HL-60 (cell line): Measurements from ENCODE around the gene CD19.

Experiments used
- DNase-seq, 2 experiments: peaks; one replicate each; pipeline ENCODE4 v3.0.0-alpha.2; 2010 to 2020; ENCODE audit warnings: low read depth in 1 of 2, low spot score in 1 of 2
- H3K27ac ChIP-seq: fragments of 250-450 bp; sonication (Bioruptor Pico); replicated peaks from 2 replicates; pipeline ENCODE4 v1.5.1; 2020; ENCODE audit warnings: mild to moderate bottlenecking, moderate library complexity
- H3K27me3 ChIP-seq: fragments of 250-450 bp; sonication (Bioruptor Pico); 2 replicates; pipeline ENCODE4 v1.5.1; 2021; ENCODE audit warnings: mild to moderate bottlenecking, moderate library complexity; ENCODE audit not compliant: insufficient read depth, poor library complexity, severe bottlenecking
- H3K4me3 ChIP-seq: replicated peaks from 2 replicates; pipeline ENCODE4 v1.5.1; 2011; ENCODE audit warnings: mild to moderate bottlenecking, control low read depth, low read length; ENCODE audit not compliant: insufficient read depth
- CTCF ChIP-seq: IDR thresholded peaks from one replicate; pipeline ENCODE4 v1.5.1; 2011; ENCODE audit warnings: low read length, control low read depth, inconsistent platforms; ENCODE audit not compliant: insufficient read depth
- GABPA ChIP-seq: IDR thresholded peaks from 2 replicates; pipeline ENCODE4 v1.6.1; 2012; ENCODE audit warnings: low read depth
- POLR2AphosphoS5 ChIP-seq: IDR thresholded peaks from 2 replicates; pipeline ENCODE4 v1.6.1; 2012; ENCODE audit warnings: low read depth
- SPI1 ChIP-seq: IDR thresholded peaks from 2 replicates; pipeline ENCODE4 v1.6.1; 2012; ENCODE audit warnings: low read depth, mild to moderate bottlenecking, borderline replicate concordance
- TF ChIP-seq, protein P1 (sequence below): IDR thresholded peaks from 2 replicates; pipeline ENCODE4 v1.6.1; 2012; ENCODE audit warnings: low read depth; ENCODE audit not compliant: insufficient replicate concordance

Gene CD19

DNA sequence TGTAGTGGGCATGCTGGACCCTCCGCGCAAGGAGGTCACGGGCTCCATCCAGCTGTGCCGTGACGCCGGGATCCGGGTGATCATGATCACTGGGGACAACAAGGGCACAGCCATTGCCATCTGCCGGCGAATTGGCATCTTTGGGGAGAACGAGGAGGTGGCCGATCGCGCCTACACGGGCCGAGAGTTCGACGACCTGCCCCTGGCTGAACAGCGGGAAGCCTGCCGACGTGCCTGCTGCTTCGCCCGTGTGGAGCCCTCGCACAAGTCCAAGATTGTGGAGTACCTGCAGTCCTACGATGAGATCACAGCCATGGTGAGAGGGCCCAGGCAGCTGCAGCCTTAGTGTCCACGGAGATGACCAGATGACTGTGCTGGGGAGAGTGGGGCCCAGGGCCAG is 31.2 kb upstream of the CD19 start:
- no peaks in the 10 kb centered on the region for H3K27me3 ChIP-seq
- H3K4me3 ChIP-seq, result no peak overlapping the region
- no peak overlapping the region for H3K27ac ChIP-seq
- no peak for DNase-seq
- TF ChIP-seq SPI1 (no peak), CTCF (no peak), GABPA (no peak), POLR2AphosphoS5 (no peak)
- TF ChIP-seq, protein P1, sequence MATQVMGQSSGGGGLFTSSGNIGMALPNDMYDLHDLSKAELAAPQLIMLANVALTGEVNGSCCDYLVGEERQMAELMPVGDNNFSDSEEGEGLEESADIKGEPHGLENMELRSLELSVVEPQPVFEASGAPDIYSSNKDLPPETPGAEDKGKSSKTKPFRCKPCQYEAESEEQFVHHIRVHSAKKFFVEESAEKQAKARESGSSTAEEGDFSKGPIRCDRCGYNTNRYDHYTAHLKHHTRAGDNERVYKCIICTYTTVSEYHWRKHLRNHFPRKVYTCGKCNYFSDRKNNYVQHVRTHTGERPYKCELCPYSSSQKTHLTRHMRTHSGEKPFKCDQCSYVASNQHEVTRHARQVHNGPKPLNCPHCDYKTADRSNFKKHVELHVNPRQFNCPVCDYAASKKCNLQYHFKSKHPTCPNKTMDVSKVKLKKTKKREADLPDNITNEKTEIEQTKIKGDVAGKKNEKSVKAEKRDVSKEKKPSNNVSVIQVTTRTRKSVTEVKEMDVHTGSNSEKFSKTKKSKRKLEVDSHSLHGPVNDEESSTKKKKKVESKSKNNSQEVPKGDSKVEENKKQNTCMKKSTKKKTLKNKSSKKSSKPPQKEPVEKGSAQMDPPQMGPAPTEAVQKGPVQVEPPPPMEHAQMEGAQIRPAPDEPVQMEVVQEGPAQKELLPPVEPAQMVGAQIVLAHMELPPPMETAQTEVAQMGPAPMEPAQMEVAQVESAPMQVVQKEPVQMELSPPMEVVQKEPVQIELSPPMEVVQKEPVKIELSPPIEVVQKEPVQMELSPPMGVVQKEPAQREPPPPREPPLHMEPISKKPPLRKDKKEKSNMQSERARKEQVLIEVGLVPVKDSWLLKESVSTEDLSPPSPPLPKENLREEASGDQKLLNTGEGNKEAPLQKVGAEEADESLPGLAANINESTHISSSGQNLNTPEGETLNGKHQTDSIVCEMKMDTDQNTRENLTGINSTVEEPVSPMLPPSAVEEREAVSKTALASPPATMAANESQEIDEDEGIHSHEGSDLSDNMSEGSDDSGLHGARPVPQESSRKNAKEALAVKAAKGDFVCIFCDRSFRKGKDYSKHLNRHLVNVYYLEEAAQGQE, result no peak

- TF ChIP-seq, protein P1, result no peak
- TF ChIP-seq CTCF (no peak), SPI1 (no peak), GABPA (no peak), POLR2AphosphoS5 (no peak)
- Histone ChIP-seq H3K27ac (no peak overlapping the region), H3K4me3 (no peak overlapping the region), H3K27me3 (no peaks in the 10 kb centered on the region)
- no peak for DNase-seq
Observed at GRCh38 chr16:28901862-28902261, 29.9 kb upstream of the CD19 start.

DNA sequence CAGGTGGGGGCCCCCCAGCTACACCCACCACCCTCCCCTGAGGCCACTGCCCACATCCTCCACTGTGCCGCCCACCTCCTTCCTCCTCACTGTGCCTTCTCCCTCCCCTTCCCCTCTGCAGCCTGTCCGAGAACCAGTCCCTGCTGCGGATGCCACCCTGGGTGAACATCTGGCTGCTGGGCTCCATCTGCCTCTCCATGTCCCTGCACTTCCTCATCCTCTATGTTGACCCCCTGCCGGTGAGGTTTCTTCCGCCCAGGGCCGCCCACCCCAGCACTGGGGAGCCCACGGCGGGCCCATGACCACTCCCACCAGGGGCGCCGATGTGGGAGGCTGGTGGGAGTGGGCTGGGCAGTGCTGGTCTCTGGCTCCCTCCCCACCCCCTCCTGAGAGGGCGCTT is 28.9 kb upstream of the CD19 start:
- Histone ChIP-seq H3K27ac (no peak overlapping the region), H3K27me3 (no peaks in the 10 kb centered on the region), H3K4me3 (no peak overlapping the region)
- TF ChIP-seq GABPA (no peak), SPI1 (peak; percentile 35; the same call in 1 of the 2 replicates)
- no peak for DNase-seq

DNA sequence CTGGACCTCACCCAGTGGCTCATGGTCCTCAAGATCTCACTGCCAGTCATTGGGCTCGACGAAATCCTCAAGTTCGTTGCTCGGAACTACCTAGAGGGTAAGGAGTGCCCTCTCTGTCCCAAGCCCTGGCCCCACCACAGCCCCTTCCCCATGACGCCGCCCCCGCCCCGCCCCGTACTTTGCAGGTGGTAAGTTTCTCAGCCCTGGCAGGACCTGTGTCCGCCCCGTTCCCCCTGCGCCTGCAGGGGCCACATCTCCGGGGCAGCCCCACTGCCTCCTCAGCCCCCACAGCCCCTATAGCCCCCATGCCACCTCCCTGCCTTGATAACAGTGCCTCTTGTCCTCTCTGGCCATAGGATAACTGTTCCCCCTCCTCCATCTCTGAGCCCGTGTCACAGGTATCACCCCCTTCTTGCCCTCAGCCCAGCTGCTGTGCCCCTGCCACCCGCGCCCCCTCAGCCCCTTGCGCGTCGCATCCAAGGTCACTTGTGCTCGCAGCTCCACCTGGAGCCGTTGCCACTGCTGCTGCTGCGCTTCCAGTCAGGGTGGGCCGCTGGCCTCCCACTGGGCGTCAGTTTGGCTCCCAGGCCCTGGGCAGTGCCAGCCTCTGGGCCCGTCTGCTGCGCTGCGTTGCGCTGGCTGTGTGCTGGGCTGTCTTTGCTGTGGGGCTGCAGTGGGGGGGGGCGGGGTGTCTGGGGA is 28.3 kb upstream of the CD19 start:
- H3K4me3 ChIP-seq, result no peak overlapping the region
- no peak for DNase-seq
- no peaks in the 10 kb centered on the region for H3K27me3 ChIP-seq
- no peak for TF ChIP-seq SPI1
- TF ChIP-seq, protein P1, result no peak
- no peak for TF ChIP-seq GABPA
- TF ChIP-seq CTCF, result no peak
- no peak for TF ChIP-seq POLR2AphosphoS5
- no peak overlapping the region for H3K27ac ChIP-seq
